ENCODE data around the gene CSNK2A1.

CSNK2A1 gene

DNA sequence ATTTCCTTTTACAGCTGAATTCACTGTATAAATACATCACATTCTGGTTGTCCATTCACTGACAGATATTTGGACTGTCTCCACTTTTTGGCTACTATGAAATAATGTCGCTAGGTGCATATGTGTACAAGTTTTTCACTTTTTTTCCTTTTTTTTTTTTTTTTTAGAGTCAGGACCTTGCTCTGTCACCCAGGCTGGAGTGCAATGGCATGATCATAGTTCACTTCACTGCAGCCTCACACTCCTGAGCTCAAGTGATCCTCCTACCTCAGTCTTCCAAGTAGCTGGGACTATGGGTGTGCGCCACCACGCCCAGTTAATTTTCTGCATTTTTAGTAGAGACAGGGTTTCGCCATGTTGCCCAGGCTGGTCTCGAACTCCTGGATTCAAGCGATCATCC, 13.3 kb downstream of the CSNK2A1 start:
- Histone ChIP-seq H3K27me3 (replicated peaks; ENCODE audit: control insufficient read depth, insufficient read depth, low read length) (no peaks in the 10 kb centered on the region), H3K36me3 (ENCODE audit: control insufficient read depth, insufficient read depth, low read length) (peaks cover 6% of the 10 kb centered on the region), H3K4me3 (replicated peaks; ENCODE audit: low read depth, low read length) (no peak overlapping the region)
- DNase-seq (ENCODE audit: extremely low read depth, insufficient read length): no peak
- TF ChIP-seq, protein P1, sequence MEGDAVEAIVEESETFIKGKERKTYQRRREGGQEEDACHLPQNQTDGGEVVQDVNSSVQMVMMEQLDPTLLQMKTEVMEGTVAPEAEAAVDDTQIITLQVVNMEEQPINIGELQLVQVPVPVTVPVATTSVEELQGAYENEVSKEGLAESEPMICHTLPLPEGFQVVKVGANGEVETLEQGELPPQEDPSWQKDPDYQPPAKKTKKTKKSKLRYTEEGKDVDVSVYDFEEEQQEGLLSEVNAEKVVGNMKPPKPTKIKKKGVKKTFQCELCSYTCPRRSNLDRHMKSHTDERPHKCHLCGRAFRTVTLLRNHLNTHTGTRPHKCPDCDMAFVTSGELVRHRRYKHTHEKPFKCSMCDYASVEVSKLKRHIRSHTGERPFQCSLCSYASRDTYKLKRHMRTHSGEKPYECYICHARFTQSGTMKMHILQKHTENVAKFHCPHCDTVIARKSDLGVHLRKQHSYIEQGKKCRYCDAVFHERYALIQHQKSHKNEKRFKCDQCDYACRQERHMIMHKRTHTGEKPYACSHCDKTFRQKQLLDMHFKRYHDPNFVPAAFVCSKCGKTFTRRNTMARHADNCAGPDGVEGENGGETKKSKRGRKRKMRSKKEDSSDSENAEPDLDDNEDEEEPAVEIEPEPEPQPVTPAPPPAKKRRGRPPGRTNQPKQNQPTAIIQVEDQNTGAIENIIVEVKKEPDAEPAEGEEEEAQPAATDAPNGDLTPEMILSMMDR (IDR thresholded peaks at IDR 0.05; ENCODE audit: insufficient read depth, low read length, poor library complexity, severe bottlenecking): no peak

DNA sequence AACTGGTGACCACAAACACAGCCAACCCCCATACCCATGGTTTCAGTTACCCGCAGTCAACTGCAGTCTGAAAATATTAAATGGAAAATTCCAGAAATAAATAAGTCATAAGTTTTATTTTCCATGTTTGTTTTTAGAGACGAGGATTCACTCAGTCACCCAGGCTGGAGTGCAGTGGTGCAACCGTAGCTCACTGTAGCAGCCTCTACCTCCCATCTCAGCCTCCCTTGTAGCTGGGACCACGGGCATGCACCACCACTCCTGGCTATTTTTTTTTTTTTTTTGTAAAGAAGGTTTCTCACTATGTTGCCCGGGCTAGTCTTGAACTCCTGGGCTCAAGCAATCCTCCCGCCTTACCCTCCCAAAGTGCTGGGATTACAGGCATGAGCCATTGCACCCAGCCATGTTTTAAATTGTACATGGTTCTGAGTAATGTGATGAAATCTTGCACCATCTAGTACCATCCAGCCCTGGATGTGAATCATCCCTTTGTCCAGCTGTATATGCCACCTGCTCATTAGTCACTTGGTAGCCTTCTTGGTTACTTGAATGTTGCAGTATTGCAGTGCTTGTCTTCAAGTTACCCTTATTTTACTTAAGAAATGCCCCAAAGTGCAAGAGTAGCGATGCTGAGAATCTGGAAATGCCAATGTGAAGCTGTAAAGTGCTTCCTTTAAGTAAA, 14.5 kb downstream of the CSNK2A1 start:
- DNase-seq (ENCODE audit: extremely low read depth, insufficient read length): no peak
- TF ChIP-seq, protein P1 (IDR thresholded peaks at IDR 0.05; ENCODE audit: insufficient read depth, low read length, poor library complexity, severe bottlenecking): no peak
- Histone ChIP-seq H3K36me3 (ENCODE audit: control insufficient read depth, insufficient read depth, low read length) (peaks cover 9% of the 10 kb centered on the region), H3K27me3 (replicated peaks; ENCODE audit: control insufficient read depth, insufficient read depth, low read length) (no peaks in the 10 kb centered on the region), H3K4me3 (replicated peaks; ENCODE audit: low read depth, low read length) (no peak overlapping the region)

DNA sequence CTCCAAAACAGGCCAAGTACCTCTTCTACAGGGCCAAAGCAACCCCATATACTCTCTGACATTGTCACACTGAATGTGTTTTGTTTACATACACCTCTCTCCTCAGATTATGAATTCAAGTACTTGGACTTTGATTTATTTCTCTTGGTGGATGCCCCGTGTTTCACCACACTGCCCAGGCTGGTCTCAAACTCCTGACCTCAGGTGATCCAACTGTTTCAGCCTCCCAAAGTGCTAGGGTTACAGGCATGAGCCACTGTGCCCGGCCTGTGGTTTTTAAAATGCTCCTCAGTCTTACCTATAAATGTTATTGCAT, 16.1 kb downstream of the CSNK2A1 start:
- peaks cover 12% of the 10 kb centered on the region for H3K36me3 ChIP-seq (ENCODE audit: control insufficient read depth, insufficient read depth, low read length)
- TF ChIP-seq, protein P1 (IDR thresholded peaks at IDR 0.05; ENCODE audit: insufficient read depth, low read length, poor library complexity, severe bottlenecking): no peak

DNA sequence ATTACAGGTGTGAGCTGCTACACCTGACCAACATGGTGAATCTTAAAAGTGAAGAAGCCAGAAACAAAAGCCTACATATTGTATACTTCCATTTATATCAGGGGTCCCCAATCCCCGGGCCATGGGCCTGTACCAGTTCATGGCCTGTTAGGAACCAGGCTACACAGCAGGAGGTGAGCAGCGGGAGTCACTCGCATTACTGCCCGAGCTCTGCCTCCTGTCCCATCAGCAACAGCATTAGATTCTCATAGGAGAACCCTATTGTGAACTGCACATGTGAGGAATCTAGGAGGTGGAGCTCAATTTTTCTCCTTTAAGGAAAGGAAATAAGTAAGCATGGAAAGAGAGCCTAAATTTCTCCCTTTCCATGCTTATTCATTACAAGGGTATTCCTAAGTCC, 21.7 kb downstream of the CSNK2A1 start:
- Histone ChIP-seq H3K4me3 (replicated peaks; ENCODE audit: low read depth, low read length) (no peak overlapping the region), H3K36me3 (ENCODE audit: control insufficient read depth, insufficient read depth, low read length) (peaks cover 8% of the 10 kb centered on the region), H3K27me3 (replicated peaks; ENCODE audit: control insufficient read depth, insufficient read depth, low read length) (no peaks in the 10 kb centered on the region)
- DNase-seq (ENCODE audit: extremely low read depth, insufficient read length): no peak
- TF ChIP-seq, protein P1 (IDR thresholded peaks at IDR 0.05; ENCODE audit: insufficient read depth, low read length, poor library complexity, severe bottlenecking): no peak

More for the DNA sequence above, 16.1 kb downstream of the CSNK2A1 start:
- no peak for DNase-seq (ENCODE audit: extremely low read depth, insufficient read length)
- Histone ChIP-seq H3K4me3 (replicated peaks; ENCODE audit: low read depth, low read length) (no peak overlapping the region), H3K27me3 (replicated peaks; ENCODE audit: control insufficient read depth, insufficient read depth, low read length) (no peaks in the 10 kb centered on the region)

DNA sequence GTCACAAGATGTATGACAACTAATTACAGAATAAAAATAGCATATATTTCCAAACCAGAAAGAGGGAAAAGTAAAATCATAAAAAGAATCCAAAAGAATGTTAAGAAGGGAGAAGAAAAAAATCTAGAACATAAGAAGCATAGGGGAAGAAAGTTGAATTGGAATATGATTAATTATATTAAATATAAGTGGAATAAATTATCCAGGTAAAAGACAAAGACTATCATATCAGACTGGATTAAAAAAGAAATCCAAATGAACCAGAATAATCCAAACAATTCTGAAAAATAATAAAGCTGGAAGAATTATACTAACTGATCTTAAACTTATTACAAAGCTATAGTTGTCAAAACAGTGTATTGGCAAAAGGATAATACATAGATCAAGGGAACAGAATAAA, 23.6 kb downstream of the CSNK2A1 start:
- H3K4me3 ChIP-seq (replicated peaks; ENCODE audit: low read depth, low read length): no peak overlapping the region
- TF ChIP-seq, protein P1 (IDR thresholded peaks at IDR 0.05; ENCODE audit: insufficient read depth, low read length, poor library complexity, severe bottlenecking): no peak
- peaks cover 8% of the 10 kb centered on the region for H3K36me3 ChIP-seq (ENCODE audit: control insufficient read depth, insufficient read depth, low read length)
- H3K27me3 ChIP-seq (replicated peaks; ENCODE audit: control insufficient read depth, insufficient read depth, low read length): no peaks in the 10 kb centered on the region
- DNase-seq (ENCODE audit: extremely low read depth, insufficient read length): no peak

DNA sequence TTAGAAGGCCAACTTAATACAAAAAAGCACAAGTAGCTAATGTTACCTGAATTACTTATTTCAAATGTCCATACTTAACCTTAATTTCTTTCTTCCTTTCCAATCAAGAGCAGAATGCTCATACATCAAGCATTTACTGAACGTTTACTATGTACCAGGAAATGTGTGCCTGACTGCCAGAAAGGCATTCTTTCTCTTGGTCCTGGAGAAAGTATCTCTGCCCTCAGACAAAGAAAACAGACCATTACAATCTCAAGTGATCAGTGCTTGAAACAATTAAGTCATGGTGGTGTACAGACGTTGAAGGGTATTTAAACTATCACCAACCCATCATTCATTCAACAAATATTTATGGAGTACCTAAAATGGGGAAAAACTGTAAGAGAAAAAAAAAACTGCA, 26.4 kb downstream of the CSNK2A1 start:
- H3K4me3 ChIP-seq (replicated peaks; ENCODE audit: low read depth, low read length): no peak overlapping the region
- peaks cover 2% of the 10 kb centered on the region; the same call in 1 of the 2 replicates for H3K36me3 ChIP-seq (ENCODE audit: control insufficient read depth, insufficient read depth, low read length)
- TF ChIP-seq, protein P1 (IDR thresholded peaks at IDR 0.05; ENCODE audit: insufficient read depth, low read length, poor library complexity, severe bottlenecking): no peak
- H3K27me3 ChIP-seq (replicated peaks; ENCODE audit: control insufficient read depth, insufficient read depth, low read length): no peaks in the 10 kb centered on the region
- DNase-seq (ENCODE audit: extremely low read depth, insufficient read length): no peak
